Tibial nerve (tissue), 4 donors: ENCODE measurements around the gene RPS6KA3. TPM values are rescaled to one million over a fixed set of nuclear protein-coding genes. Genes with fewer than 3 reads are reported as not detected.
"Not testable (repeated sequence)": the region's sequence is repeated elsewhere in the genome, so short reads cannot be mapped to it uniquely, and the experiment has no call there.

Experiments used
- DNase-seq, 2 donors: peaks; one replicate each; pipeline ENCODE4 v3.0.0-alpha.2; 2019; ENCODE audit warnings: low spot score in 2 of 2
- H3K27ac ChIP-seq, 4 donors: fragments of 200-600 bp; sonication (generic) in 3 of 4; one replicate each; pipeline ENCODE4 v1.5.1; 2017 to 2019; ENCODE audit warnings: mild to moderate bottlenecking in 1 of 4
- H3K27me3 ChIP-seq, 2 donors: fragments of 200-600 bp; sonication (generic) in 1 of 2; one replicate each; pipeline versions ENCODE4 v1.5.1 to v1.6.0; 2017 to 2019
- H3K36me3 ChIP-seq, 3 donors: fragments of 200-600 bp; sonication (generic); one replicate each; pipeline ENCODE4 v1.5.1; 2018 to 2019
- H3K4me1 ChIP-seq, 4 donors: fragments of 200-600 bp; sonication (generic) in 3 of 4; one replicate each; pipeline ENCODE4 v1.5.1; 2017 to 2019
- H3K4me3 ChIP-seq, 4 donors: fragments of 200-600 bp; sonication (generic) in 3 of 4; one replicate each; pipeline ENCODE4 v1.5.1; 2017 to 2019; ENCODE audit warnings: mild to moderate bottlenecking in 1 of 4, moderate library complexity in 1 of 4
- H3K9me3 ChIP-seq, 4 donors: fragments of 200-600 bp; sonication (generic) in 3 of 4; one replicate each; pipeline ENCODE4 v1.5.1; 2017 to 2019
- CTCF ChIP-seq, 5 experiments: fragments of 200-600 bp in 3 of 5; fragments of 450-650 bp in 2 of 5; sonication (generic) in 3 of 5; IDR thresholded peaks; one replicate each; pipeline ENCODE4 v1.5.1; 2016 to 2019; ENCODE audit warnings: antibody characterized with exemption in 5 of 5, mild to moderate bottlenecking in 3 of 5, moderate library complexity in 2 of 5
- EP300 ChIP-seq, 2 donors: sonication (generic); formaldehyde crosslinking; IDR thresholded peaks; one replicate each; pipeline ENCODE4 v1.6.1; 2017; ENCODE audit warnings: antibody characterized with exemption in 2 of 2, mild to moderate bottlenecking in 1 of 2
- POLR2A ChIP-seq, 2 donors: fragments of 450-650 bp; IDR thresholded peaks; one replicate each; pipeline ENCODE4 v1.6.1; 2017; ENCODE audit warnings: antibody characterized with exemption in 2 of 2, mild to moderate bottlenecking in 2 of 2, moderate library complexity in 2 of 2
- WGBS, 2 donors: methylation state at CpG; one replicate each; pipeline ENCODE4 v1.1.5; 2018; 5-methylcytosine and 5-hydroxymethylcytosine counted together
- total RNA-seq, 4 donors: library from RNA; depleted of rRNA; stranded (reverse); fragments of >200 nt; gene quantifications; one replicate each; pipeline ENCODE4 v1.1.0, GENCODE V29; 2016

The RPS6KA3 gene
- total RNA-seq, 4 donors from 2014 or later: 22.0 to 33.9 (median 32.6) TPM

DNA sequence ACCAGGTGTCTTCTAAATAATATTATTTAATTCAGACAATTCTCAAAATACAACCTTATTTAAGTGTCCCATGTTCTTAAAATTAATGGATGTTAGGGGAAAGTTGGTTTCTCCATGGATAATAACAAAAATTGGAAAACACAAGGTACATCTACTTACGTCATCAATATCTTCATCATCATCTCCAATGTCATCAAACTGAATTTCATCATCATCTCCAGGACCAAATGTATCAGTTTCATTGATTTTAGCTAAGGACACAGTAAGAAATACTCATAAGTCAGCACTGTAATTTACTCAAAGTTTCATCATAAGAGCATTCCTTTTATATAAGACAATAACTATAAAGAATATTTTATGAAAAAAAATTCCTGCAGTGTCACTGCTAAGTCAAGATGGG, 136.4 kb downstream of the RPS6KA3 start:
- no peak overlapping the region for H3K4me3 ChIP-seq
- no peak for DNase-seq
- no peaks in the 10 kb centered on the region for H3K9me3 ChIP-seq
- peaks cover 0 to 17% (median 0%) of the 10 kb centered on the region in 3 donors for H3K36me3 ChIP-seq
- H3K27me3 ChIP-seq: no peaks in the 10 kb centered on the region
- WGBS, 2 donors: 75 to 96% methylated on average over 1 of the region's 1 CpG
- TF ChIP-seq POLR2A (IDR thresholded peaks at IDR 0.05) (no peak), CTCF (IDR thresholded peaks at IDR 0.05) (no peak), EP300 (IDR thresholded peaks at IDR 0.05) (no peak)
- H3K4me1 ChIP-seq: no peaks in the 10 kb centered on the region
- no peak overlapping the region for H3K27ac ChIP-seq

DNA sequence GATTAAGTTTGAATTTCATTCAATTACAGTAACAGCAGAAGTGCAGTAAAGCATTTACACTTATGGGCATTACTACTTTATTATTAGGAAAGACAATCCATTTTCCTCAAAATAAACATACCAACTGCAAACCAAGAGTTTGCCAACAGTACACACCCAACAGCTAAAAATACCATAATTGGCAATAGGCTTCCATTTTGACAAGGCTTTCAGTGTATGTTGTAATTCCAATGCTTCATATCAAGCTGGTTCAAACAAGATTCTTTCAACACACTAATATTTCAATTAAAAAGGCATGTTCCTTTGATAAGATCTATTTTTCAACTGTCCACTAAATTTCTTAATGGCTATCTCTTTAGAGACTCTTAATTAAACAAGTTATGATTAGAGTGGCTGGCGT, 137.2 kb downstream of the RPS6KA3 start:
- Histone ChIP-seq H3K4me3 (no peak overlapping the region), H3K9me3 (no peaks in the 10 kb centered on the region), H3K36me3 (peaks cover 0 to 17% (median 0%) of the 10 kb centered on the region in 3 donors), H3K4me1 (no peaks in the 10 kb centered on the region), H3K27ac (no peak overlapping the region), H3K27me3 (no peaks in the 10 kb centered on the region)
- TF ChIP-seq CTCF (IDR thresholded peaks at IDR 0.05) (no peak), POLR2A (IDR thresholded peaks at IDR 0.05) (no peak), EP300 (IDR thresholded peaks at IDR 0.05) (no peak)
- no peak for DNase-seq
- 84 to 100% methylated on average over 1 of the region's 1 CpG for WGBS, 2 donors

DNA sequence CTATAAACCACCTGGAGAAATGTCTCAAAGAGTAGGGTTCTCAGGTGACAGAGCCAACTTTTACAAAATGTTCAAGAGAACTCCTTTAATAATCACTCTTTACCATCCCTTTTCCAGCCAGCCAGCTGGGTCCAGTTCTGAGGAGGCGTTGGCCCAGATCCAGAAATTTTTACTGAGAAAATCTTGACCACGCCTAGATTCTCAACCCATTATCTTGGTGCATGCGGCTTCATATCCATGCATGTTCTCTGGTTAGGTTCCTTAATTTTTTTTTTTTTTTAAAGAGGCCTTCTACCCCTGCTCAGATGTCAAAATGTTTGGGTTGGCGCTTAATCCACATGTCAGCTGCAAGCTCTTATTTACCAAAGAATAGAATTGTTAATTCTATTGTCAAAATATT, 138.0 kb downstream of the RPS6KA3 start:
- Histone ChIP-seq H3K36me3 (peaks cover 0 to 10% (median 0%) of the 10 kb centered on the region in 3 donors), H3K27ac (no peak overlapping the region), H3K4me1 (no peaks in the 10 kb centered on the region), H3K27me3 (no peaks in the 10 kb centered on the region), H3K4me3 (no peak overlapping the region), H3K9me3 (no peaks in the 10 kb centered on the region)
- WGBS, 2 donors: 39 to 65% methylated on average over 4 of the region's 4 CpGs
- TF ChIP-seq POLR2A (IDR thresholded peaks at IDR 0.05) (no peak), CTCF (IDR thresholded peaks at IDR 0.05) (no peak), EP300 (IDR thresholded peaks at IDR 0.05) (no peak)
- no peak for DNase-seq

GRCh38 chrX:20127440-20127839, 139.3 kb downstream of the RPS6KA3 start:
- DNase-seq, H3K9me3 ChIP-seq, H3K4me3 ChIP-seq, H3K27ac ChIP-seq, H3K27me3 ChIP-seq, H3K4me1 ChIP-seq: not testable (repeated sequence)
- TF ChIP-seq CTCF (IDR thresholded peaks at IDR 0.05): peak in 2 of 5 experiments; percentile 25 to 39
- WGBS, 2 donors: 1 to 10% methylated on average over 3 of the region's 3 CpGs
- H3K36me3 ChIP-seq: peaks cover 0 to 10% (median 0%) of the 10 kb centered on the region in 3 donors

DNA sequence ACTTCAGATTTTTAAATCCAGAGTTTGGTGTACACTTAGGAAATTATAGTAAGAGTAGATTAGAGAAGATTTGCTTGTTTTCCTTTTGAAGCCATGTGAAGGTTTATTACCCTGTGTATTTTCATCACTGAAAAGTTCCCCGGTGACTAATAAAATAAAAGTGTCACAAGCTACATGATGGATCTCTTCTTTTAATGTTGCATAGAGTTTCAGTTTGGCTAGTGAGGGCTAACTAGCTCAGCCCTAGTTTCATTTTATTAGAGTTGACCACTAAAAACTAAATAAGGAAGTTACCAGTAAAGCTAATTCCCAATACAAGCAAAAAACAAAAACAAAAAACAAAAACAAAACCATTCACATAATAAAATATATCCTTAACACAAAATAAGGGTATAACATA, 139.9 kb downstream of the RPS6KA3 start:
- H3K27ac ChIP-seq, H3K9me3 ChIP-seq, H3K4me1 ChIP-seq, H3K4me3 ChIP-seq, H3K27me3 ChIP-seq, DNase-seq, H3K36me3 ChIP-seq: not testable (repeated sequence)
- 43 to 53% methylated on average over 1 of the region's 1 CpG for WGBS, 2 donors

GRCh38 chrX:20124964-20125363, 141.7 kb downstream of the RPS6KA3 start:
- H3K36me3 ChIP-seq: no peaks in the 10 kb centered on the region
- no peaks in the 10 kb centered on the region for H3K9me3 ChIP-seq
- no peak overlapping the region for H3K27ac ChIP-seq
- H3K27me3 ChIP-seq: no peaks in the 10 kb centered on the region
- TF ChIP-seq CTCF (IDR thresholded peaks at IDR 0.05): no peak
- TF ChIP-seq EP300 (IDR thresholded peaks at IDR 0.05): no peak
- no peak for TF ChIP-seq POLR2A (IDR thresholded peaks at IDR 0.05)
- no peaks in the 10 kb centered on the region for H3K4me1 ChIP-seq
- no peak overlapping the region for H3K4me3 ChIP-seq
- DNase-seq: no peak
